ENCODE data around the gene TMEM229A. TPM values are rescaled to one million over a fixed set of nuclear protein-coding genes. Genes with fewer than 3 reads are reported as not detected.

The TMEM229A gene
- not detected in 2 replicates for total RNA-seq

GRCh38 chr7:124032369-124033094 lies at the start of gene TMEM229A:
Gene TMEM229A, minus strand, starts transcription at chr7:124033067. Its CDS starts 64 bp downstream, at chr7:124033003.

Other genes starting within 250 kb of the TMEM229A start
- not detected in 2 replicates for gene HYAL4, start 187.9 kb downstream of the TMEM229A start, total RNA-seq
- not detected in 2 replicates for gene SPAM1, start 107.8 kb downstream of the TMEM229A start, total RNA-seq

Measured in uterine smooth muscle cell (primary cell).